SU-DHL-6 (cell line): Measurements from ENCODE around the gene HRAS.
A peak's percentile ranks its signal among the peaks of the same experiment; 100 is the strongest.

Experiments
- H2AFZ ChIP-seq: fragments of 200-600 bp; sonication (generic); 2 replicates; pipeline ENCODE4 v1.6.1; 2014; ENCODE audit warnings: low read depth, mild to moderate bottlenecking, moderate library complexity, mixed read lengths, antibody characterized with exemption, low read length; ENCODE audit not compliant: severe bottlenecking
- H3F3A ChIP-seq: fragments of 200-600 bp; shearing (Covaris generic); 2 replicates; pipeline ENCODE4 v1.6.0; 2016; ENCODE audit warnings: antibody characterized with exemption, mild to moderate bottlenecking; ENCODE audit not compliant: insufficient read depth
- H3K27ac ChIP-seq: fragments of 200-600 bp; sonication (generic); 2 replicates; pipeline ENCODE4 v1.5.1; 2016; ENCODE audit warnings: low read depth, mild to moderate bottlenecking, low read length, moderate library complexity, mixed read lengths
- H3K27me3 ChIP-seq: fragments of 200-600 bp; sonication (generic), shearing (Covaris generic); 2 replicates; pipeline ENCODE4 v1.6.0; 2014; ENCODE audit warnings: mild to moderate bottlenecking, low read length
- H3K36me3 ChIP-seq: fragments of 200-600 bp; sonication (generic); 2 replicates; pipeline ENCODE4 v1.6.1; 2014; ENCODE audit warnings: mild to moderate bottlenecking, low read length, mixed read lengths
- H3K4me2 ChIP-seq: fragments of 300-600, 200-600 bp; shearing (Covaris generic), sonication (generic); 2 replicates; pipeline ENCODE4 v1.6.0; 2014; ENCODE audit warnings: low read length, low read depth, mild to moderate bottlenecking; ENCODE audit not compliant: poor library complexity, severe bottlenecking
- H3K4me3 ChIP-seq: fragments of 200-600 bp; sonication (generic); 2 replicates; pipeline ENCODE4 v1.5.1; 2014; ENCODE audit warnings: antibody characterized with exemption, low read length, mild to moderate bottlenecking, mixed read lengths; ENCODE audit not compliant: insufficient read depth, poor library complexity, severe bottlenecking
- H3K79me2 ChIP-seq: fragments of 200-600 bp; sonication (generic); 2 replicates; pipeline ENCODE4 v1.6.1; 2014; ENCODE audit warnings: mild to moderate bottlenecking, low read length, moderate library complexity; ENCODE audit not compliant: insufficient read depth
- H3K9ac ChIP-seq: fragments of 200-600 bp; sonication (generic); 2 replicates; pipeline ENCODE4 v1.7.0; 2014; ENCODE audit warnings: mild to moderate bottlenecking, low read length
- H3K9me2 ChIP-seq: fragments of 200-600 bp; sonication (generic); replicated peaks from 2 replicates; pipeline ENCODE4 v1.6.1; 2014; ENCODE audit warnings: low read length; ENCODE audit not compliant: insufficient read depth
- H3K9me3 ChIP-seq: fragments of 200-600 bp; sonication (generic); 2 replicates; pipeline ENCODE4 v1.6.1; 2014; ENCODE audit warnings: low read length, mixed read lengths; ENCODE audit not compliant: insufficient read depth
- H4K20me1 ChIP-seq: fragments of 200-600 bp; sonication (generic); 2 replicates; pipeline ENCODE4 v1.6.1; 2014; ENCODE audit warnings: low read depth, mild to moderate bottlenecking, antibody characterized with exemption, low read length, moderate library complexity, mixed read lengths
- EZH2phosphoT487 ChIP-seq: fragments of 200-600 bp; sonication (generic), shearing (Covaris generic); conservative IDR thresholded peaks from 2 replicates; pipeline ENCODE4 v1.6.1; 2018; ENCODE audit warnings: mild to moderate bottlenecking, antibody characterized with exemption, low read length, moderate library complexity, mixed read lengths
- TF ChIP-seq, protein P1 (sequence below): fragments of 200-600 bp; sonication (generic); IDR thresholded peaks from one replicate; pipeline ENCODE4 v1.5.1; 2017; ENCODE audit warnings: antibody characterized with exemption, mild to moderate bottlenecking, low read length, moderate library complexity; ENCODE audit not compliant: insufficient read depth, poor library complexity, severe bottlenecking

Gene HRAS

DNA sequence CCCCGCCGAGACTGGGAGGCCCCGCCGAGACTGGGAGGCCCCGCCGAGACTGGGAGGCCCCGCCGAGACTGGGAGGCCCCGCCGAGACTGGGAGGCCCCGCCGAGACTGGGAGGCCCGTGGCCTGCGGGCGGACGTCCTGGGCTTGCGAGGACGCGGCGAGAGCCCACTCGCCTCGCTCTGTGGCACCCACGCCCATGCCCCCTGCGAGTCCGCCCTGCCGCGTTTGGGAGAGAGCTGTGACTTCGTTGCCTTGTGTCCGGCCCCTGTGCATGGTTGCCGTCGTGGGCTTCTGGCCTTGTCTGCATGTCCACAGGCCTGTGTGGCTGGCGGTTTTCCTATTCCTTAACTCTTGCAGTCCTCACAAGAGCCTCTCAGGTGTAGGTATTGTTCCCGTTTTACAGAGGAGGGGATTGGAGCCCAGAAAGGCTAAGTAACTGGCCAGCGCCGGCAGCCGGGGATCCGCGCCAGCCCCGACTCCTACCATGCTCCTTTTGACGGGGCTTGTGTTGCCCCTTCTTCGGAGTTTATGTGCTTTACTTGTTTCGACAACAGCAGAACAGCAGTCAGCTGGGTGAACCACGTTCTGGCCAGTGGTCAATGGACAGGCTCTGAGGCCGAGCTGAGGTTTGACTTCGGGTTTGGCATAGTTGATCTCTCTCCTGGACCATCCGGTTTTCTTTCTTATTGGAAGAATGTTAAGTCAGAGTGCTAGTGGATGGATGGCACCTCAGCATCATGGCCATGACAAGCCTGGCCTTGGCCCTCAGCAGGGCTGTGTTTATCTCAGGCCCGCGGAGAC, 41.6 kb upstream of the HRAS start:
- no peaks in the 10 kb centered on the region for H3K9me2 ChIP-seq
- H3K27me3 ChIP-seq: no peaks in the 10 kb centered on the region
- H3K9me3 ChIP-seq: no peaks in the 10 kb centered on the region
- no peak overlapping the region for H2AFZ ChIP-seq
- no peaks in the 10 kb centered on the region for H3K36me3 ChIP-seq
- TF ChIP-seq, protein P1, sequence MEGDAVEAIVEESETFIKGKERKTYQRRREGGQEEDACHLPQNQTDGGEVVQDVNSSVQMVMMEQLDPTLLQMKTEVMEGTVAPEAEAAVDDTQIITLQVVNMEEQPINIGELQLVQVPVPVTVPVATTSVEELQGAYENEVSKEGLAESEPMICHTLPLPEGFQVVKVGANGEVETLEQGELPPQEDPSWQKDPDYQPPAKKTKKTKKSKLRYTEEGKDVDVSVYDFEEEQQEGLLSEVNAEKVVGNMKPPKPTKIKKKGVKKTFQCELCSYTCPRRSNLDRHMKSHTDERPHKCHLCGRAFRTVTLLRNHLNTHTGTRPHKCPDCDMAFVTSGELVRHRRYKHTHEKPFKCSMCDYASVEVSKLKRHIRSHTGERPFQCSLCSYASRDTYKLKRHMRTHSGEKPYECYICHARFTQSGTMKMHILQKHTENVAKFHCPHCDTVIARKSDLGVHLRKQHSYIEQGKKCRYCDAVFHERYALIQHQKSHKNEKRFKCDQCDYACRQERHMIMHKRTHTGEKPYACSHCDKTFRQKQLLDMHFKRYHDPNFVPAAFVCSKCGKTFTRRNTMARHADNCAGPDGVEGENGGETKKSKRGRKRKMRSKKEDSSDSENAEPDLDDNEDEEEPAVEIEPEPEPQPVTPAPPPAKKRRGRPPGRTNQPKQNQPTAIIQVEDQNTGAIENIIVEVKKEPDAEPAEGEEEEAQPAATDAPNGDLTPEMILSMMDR: no peak
- no peak for TF ChIP-seq EZH2phosphoT487
- H3F3A ChIP-seq: 0 out of 2 replicates have a peak, but pooled peaks cover 3% of the 10 kb centered on the region
- H3K79me2 ChIP-seq: peaks cover 53% of the 10 kb centered on the region
- peak overlapping the region; percentile 85 for H3K4me2 ChIP-seq
- H3K9ac ChIP-seq: peak overlapping the region; percentile 78
- peak overlapping the region; percentile 76 for H3K4me3 ChIP-seq
- peaks cover 27% of the 10 kb centered on the region; the same call in 1 of the 2 replicates for H4K20me1 ChIP-seq
- no peak overlapping the region for H3K27ac ChIP-seq

DNA sequence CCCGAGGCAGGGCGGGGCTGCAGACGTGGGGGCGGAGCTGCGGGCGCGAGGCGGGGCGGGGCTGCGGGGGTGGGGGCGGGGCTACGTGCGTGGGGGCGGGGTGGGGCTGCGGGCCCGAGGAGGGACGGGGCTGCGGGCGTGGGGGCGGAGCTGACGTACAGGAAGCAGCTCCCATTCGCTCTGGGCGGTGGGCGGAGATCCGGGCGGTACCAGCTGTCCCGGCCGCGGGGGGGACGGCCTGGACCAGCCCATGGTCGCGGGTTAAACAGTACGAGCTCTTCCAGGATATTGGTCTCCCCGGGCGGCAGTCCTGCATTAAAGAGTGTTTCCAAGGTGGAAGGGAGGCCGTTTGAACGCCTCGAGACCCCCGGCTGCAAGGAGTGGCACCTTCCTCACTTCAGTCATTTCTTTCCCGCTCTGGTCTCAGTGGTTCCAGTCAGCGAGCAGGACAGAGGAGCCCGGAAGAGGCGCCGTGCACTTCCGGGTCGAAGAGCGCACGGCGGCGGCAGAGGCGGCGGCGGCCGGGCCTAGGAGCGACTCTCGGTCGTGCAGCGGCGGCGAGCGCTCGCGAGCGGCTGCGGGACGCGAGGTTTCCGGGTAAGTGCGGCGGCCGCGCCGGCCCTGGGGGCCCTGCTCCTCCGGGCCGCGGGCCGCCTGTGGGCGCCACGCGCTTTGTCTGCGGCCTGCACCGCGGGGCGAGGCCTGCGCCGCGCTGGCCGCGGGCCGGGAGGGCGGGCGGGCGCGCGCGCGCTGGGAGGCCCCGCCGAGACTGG, 40.8 kb upstream of the HRAS start, which contains the start of gene PHRF1:
Gene PHRF1 (plus strand): TSS at position 475 of the 773 bp plus-strand sequence. CDS start 5,043 bp downstream, outside the sequence.
- 0 out of 2 replicates have a peak, but pooled peaks cover 3% of the 10 kb centered on the region for H3F3A ChIP-seq
- H3K27ac ChIP-seq: peak within 1 kb of the TSS; percentile 84
- TF ChIP-seq EZH2phosphoT487: no peak
- TF ChIP-seq, protein P1: no peak
- peak within 1 kb of the TSS; percentile 76 for H3K4me3 ChIP-seq
- peak within 1 kb of the TSS; percentile 78 for H3K9ac ChIP-seq
- H2AFZ ChIP-seq: peak within 1 kb of the TSS; percentile 95
- H3K4me2 ChIP-seq: peak within 1 kb of the TSS; percentile 85
- H3K9me2 ChIP-seq: no peaks in the 10 kb centered on the region
- no peaks in the 10 kb centered on the region for H3K36me3 ChIP-seq
- H3K9me3 ChIP-seq: no peaks in the 10 kb centered on the region
- H3K79me2 ChIP-seq: peaks cover 45% of the 10 kb centered on the region
- H3K27me3 ChIP-seq: no peaks in the 10 kb centered on the region
- H4K20me1 ChIP-seq: peaks cover 25% of the 10 kb centered on the region; the same call in 1 of the 2 replicates

DNA sequence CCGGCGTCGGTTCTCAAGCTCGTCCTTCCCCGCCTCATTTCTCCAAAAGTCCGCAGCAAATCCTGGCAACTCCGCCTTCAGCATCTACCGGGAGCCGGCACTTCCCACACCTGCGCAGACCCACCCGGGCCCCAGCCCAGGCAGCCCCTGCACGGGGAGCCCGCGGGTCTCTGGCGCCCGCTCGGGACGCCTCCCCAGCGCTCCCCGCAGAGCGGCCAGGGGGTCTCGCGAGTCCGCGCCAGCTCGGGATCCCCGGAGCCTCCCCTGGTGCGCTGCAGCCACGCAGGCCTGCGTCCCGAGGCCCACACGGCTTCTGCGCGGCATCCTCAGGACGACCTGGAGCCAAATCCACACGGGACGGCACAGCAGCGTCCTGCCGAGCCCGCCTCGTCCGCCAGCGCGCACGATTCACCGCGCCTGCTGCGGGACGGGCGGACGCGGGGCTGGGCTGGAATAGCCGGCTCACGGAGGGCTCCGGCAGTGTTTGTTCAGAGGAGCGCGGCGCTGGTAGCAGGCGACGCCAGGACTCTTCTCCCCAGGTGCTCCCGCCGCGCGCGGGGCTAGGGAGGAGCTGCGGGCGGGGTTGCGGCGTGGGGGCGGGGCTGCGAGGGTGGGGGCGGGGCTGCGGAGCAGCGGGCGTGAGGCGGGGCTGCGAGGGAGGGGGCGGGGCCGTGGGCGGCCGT, 40.1 kb upstream of the HRAS start:
- no peaks in the 10 kb centered on the region for H3K9me2 ChIP-seq
- no peak overlapping the region for H3K9ac ChIP-seq
- H3K27ac ChIP-seq: no peak overlapping the region
- peaks cover 38% of the 10 kb centered on the region for H3K79me2 ChIP-seq
- TF ChIP-seq, protein P1: no peak
- no peak for TF ChIP-seq EZH2phosphoT487
- peak overlapping the region; percentile 38 for H3K4me2 ChIP-seq
- H3F3A ChIP-seq: 0 out of 2 replicates have a peak, but pooled peaks cover 3% of the 10 kb centered on the region
- H3K27me3 ChIP-seq: no peaks in the 10 kb centered on the region
- H2AFZ ChIP-seq: no peak overlapping the region
- no peaks in the 10 kb centered on the region for H3K36me3 ChIP-seq
- H3K4me3 ChIP-seq: no peak overlapping the region
- peaks cover 23% of the 10 kb centered on the region; the same call in 1 of the 2 replicates for H4K20me1 ChIP-seq
- H3K9me3 ChIP-seq: no peaks in the 10 kb centered on the region
